GM18907 (cell line): ENCODE measurements around the gene LEPROT.
"Not testable (repeated sequence)": the region's sequence is repeated elsewhere in the genome, so short reads cannot be mapped to it uniquely, and the experiment has no call there.

Experiments used
- ATAC-seq: cut with Tn5 transposase; IDR thresholded peaks from one replicate; pipeline ENCODE4 v1.9.1; 2021; ENCODE audit warnings: mild to moderate bottlenecking, moderate library complexity; ENCODE audit not compliant: unreplicated experiment

The LEPROT gene

GRCh38 chr1:65435987-65436386 lies 15.5 kb downstream of the LEPROT start:
- no peak for ATAC-seq

- no peak for ATAC-seq
Measured at GRCh38 chr1:65437616-65438015, 17.1 kb downstream of the LEPROT start.

- ATAC-seq = no peak
Measured at GRCh38 chr1:65440322-65440900, 19.9 kb downstream of the LEPROT start.

- ATAC-seq = no peak
Measured at GRCh38 chr1:65440915-65441314, 20.4 kb downstream of the LEPROT start.

GRCh38 chr1:65441464-65441863 lies 21.0 kb downstream of the LEPROT start:
- ATAC-seq = no peak

- ATAC-seq = no peak
Measured at GRCh38 chr1:65442442-65442841, 22.0 kb downstream of the LEPROT start.

- no peak for ATAC-seq
Measured at GRCh38 chr1:65443647-65444046, 23.2 kb downstream of the LEPROT start.

- ATAC-seq = no peak
Measured at GRCh38 chr1:65444128-65444640, 23.7 kb downstream of the LEPROT start.

- ATAC-seq = no peak
Measured at GRCh38 chr1:65445837-65446236, 25.4 kb downstream of the LEPROT start.

- no peak for ATAC-seq
Measured at GRCh38 chr1:65449214-65449823, 28.9 kb downstream of the LEPROT start.

GRCh38 chr1:65455678-65456077 lies 35.2 kb downstream of the LEPROT start:
- ATAC-seq = not testable (repeated sequence)

GRCh38 chr1:65456481-65456880 lies 36.0 kb downstream of the LEPROT start:
- no peak for ATAC-seq

GRCh38 chr1:65457868-65458267 lies 37.4 kb downstream of the LEPROT start:
- no peak for ATAC-seq

GRCh38 chr1:65458730-65459396 lies 38.4 kb downstream of the LEPROT start:
- ATAC-seq = peak; percentile 33

GRCh38 chr1:65459397-65459768 lies 38.9 kb downstream of the LEPROT start:
- ATAC-seq = peak; percentile 74

- ATAC-seq = not testable (repeated sequence)
Measured at GRCh38 chr1:65465837-65466236, 45.4 kb downstream of the LEPROT start.

GRCh38 chr1:65467536-65467935 lies 47.1 kb downstream of the LEPROT start:
- ATAC-seq = no peak

GRCh38 chr1:65469126-65469888 lies 48.8 kb downstream of the LEPROT start:
- ATAC-seq = no peak

- ATAC-seq = no peak
Measured at GRCh38 chr1:65469889-65470340, 49.4 kb downstream of the LEPROT start.

GRCh38 chr1:65470766-65471165 lies 50.3 kb downstream of the LEPROT start:
- ATAC-seq = no peak

GRCh38 chr1:65471213-65471833 lies 50.9 kb downstream of the LEPROT start:
- ATAC-seq = no peak
